ENCODE results near the gene EN1. TPM values are rescaled to one million over a fixed set of nuclear protein-coding genes. Genes with fewer than 3 reads are reported as not detected.

Gene EN1
- total RNA-seq, 2 experiments from 2014 or later, result not detected

- Histone ChIP-seq H3K27ac (ENCODE audit: low read depth, low read length, poor library complexity, severe bottlenecking) (no peak overlapping the region), H3K4me1 (ENCODE audit: insufficient read depth, low read length, poor library complexity, severe bottlenecking) (no peaks in the 10 kb centered on the region), H2AFZ (ENCODE audit: low read length) (no peak overlapping the region), H3K36me3 (ENCODE audit: insufficient read depth, low read length) (no peaks in the 10 kb centered on the region), H3K9me3 (ENCODE audit: low read length) (no peaks in the 10 kb centered on the region), H3K9me2 (ENCODE audit: insufficient read depth, low read length) (no peaks in the 10 kb centered on the region), H3K4me3 (ENCODE audit: low read depth, low read length, poor library complexity, severe bottlenecking) (no peak overlapping the region), H3K79me2 (ENCODE audit: insufficient read depth, low read depth, low read length) (no peaks in the 10 kb centered on the region), H3K4me2 (ENCODE audit: low read length) (no peak overlapping the region), H4K20me1 (ENCODE audit: insufficient read depth, low read length) (no peaks in the 10 kb centered on the region)
- CTCF ChIA-PET (ENCODE audit: unreplicated experiment), result no interaction called here
- no TSS peak for BruUV-seq (replicated peaks)
- POLR2A ChIA-PET, result interaction anchor here (1.0 kb wide), 1 partner anchor 31 kb away, joined by 5 read pairs; the partner anchor contains the start of gene EN1
- TF ChIP-seq EZH2phosphoT487 (IDR thresholded peaks at IDR 0.05; ENCODE audit: borderline replicate concordance, low read depth, low read length), result no peak
- no peak for TF ChIP-seq CTCF (conservative IDR thresholded peaks at IDR 0.05; ENCODE audit: low read length)
- intact Hi-C loops (cut with micrococcal nuclease; ENCODE audit: unreplicated experiment), result no loop called here
- DNase-seq (ENCODE audit: low spot score), result no peak
Observed at GRCh38 chr2:118816669-118817068, 30.8 kb downstream of the EN1 start.

- DNase-seq (ENCODE audit: low spot score), result no peak
- H3K36me3 ChIP-seq (ENCODE audit: insufficient read depth, low read length), result no peaks in the 10 kb centered on the region
- no peaks in the 10 kb centered on the region for H3K79me2 ChIP-seq (ENCODE audit: insufficient read depth, low read depth, low read length)
- no peak overlapping the region for H2AFZ ChIP-seq (ENCODE audit: low read length)
- H4K20me1 ChIP-seq (ENCODE audit: insufficient read depth, low read length), result no peaks in the 10 kb centered on the region
- no peaks in the 10 kb centered on the region for H3K9me3 ChIP-seq (ENCODE audit: low read length)
- H3K4me3 ChIP-seq (ENCODE audit: low read depth, low read length, poor library complexity, severe bottlenecking), result no peak overlapping the region
- H3K9me2 ChIP-seq (ENCODE audit: insufficient read depth, low read length), result no peaks in the 10 kb centered on the region
- no TSS peak for BruUV-seq (replicated peaks)
- CTCF ChIA-PET (ENCODE audit: unreplicated experiment), result no interaction called here
- intact Hi-C loops (cut with micrococcal nuclease; ENCODE audit: unreplicated experiment), result no loop called here
- no peaks in the 10 kb centered on the region for H3K4me1 ChIP-seq (ENCODE audit: insufficient read depth, low read length, poor library complexity, severe bottlenecking)
- H3K27ac ChIP-seq (ENCODE audit: low read depth, low read length, poor library complexity, severe bottlenecking), result no peak overlapping the region
- TF ChIP-seq EZH2phosphoT487 (IDR thresholded peaks at IDR 0.05; ENCODE audit: borderline replicate concordance, low read depth, low read length) (no peak), CTCF (conservative IDR thresholded peaks at IDR 0.05; ENCODE audit: low read length) (no peak)
- POLR2A ChIA-PET, result interaction anchor here (1.0 kb wide), 1 partner anchor 32 kb away, joined by 5 read pairs; the partner anchor contains the start of gene EN1
- H3K4me2 ChIP-seq (ENCODE audit: low read length), result no peak overlapping the region
Observed at GRCh38 chr2:118815731-118816130, 31.7 kb downstream of the EN1 start.

- Histone ChIP-seq H3K79me2 (ENCODE audit: insufficient read depth, low read depth, low read length) (no peaks in the 10 kb centered on the region), H3K9me2 (ENCODE audit: insufficient read depth, low read length) (no peaks in the 10 kb centered on the region), H2AFZ (ENCODE audit: low read length) (no peak overlapping the region), H3K9me3 (ENCODE audit: low read length) (no peaks in the 10 kb centered on the region), H3K27ac (ENCODE audit: low read depth, low read length, poor library complexity, severe bottlenecking) (no peak overlapping the region), H4K20me1 (ENCODE audit: insufficient read depth, low read length) (no peaks in the 10 kb centered on the region), H3K36me3 (ENCODE audit: insufficient read depth, low read length) (no peaks in the 10 kb centered on the region), H3K4me1 (ENCODE audit: insufficient read depth, low read length, poor library complexity, severe bottlenecking) (no peaks in the 10 kb centered on the region), H3K4me3 (ENCODE audit: low read depth, low read length, poor library complexity, severe bottlenecking) (no peak overlapping the region), H3K4me2 (ENCODE audit: low read length) (no peak overlapping the region)
- BruUV-seq (replicated peaks), result no TSS peak
- ChIA-PET POLR2A (no interaction called here), CTCF (ENCODE audit: unreplicated experiment) (no interaction called here)
- TF ChIP-seq EZH2phosphoT487 (IDR thresholded peaks at IDR 0.05; ENCODE audit: borderline replicate concordance, low read depth, low read length), result no peak
- no peak for TF ChIP-seq CTCF (conservative IDR thresholded peaks at IDR 0.05; ENCODE audit: low read length)
- no peak for DNase-seq (ENCODE audit: low spot score)
- intact Hi-C loops (cut with micrococcal nuclease; ENCODE audit: unreplicated experiment), result no loop called here
Observed at GRCh38 chr2:118815314-118815713, 32.1 kb downstream of the EN1 start.

All from OCI-LY7 (cell line).